Activated B cell treated with CpG ODN at 0.5 μM for 24 hours (primary cell): ENCODE measurements around the gene KDR. TPM values are rescaled to one million over a fixed set of nuclear protein-coding genes. Genes with fewer than 3 reads are reported as not detected.

Experiments
- ATAC-seq: fragments of 200-7000 bp; cut with Tn5 transposase; one replicate; pipeline ENCODE4 v1.10.0; 2021; ENCODE audit warnings: low read depth, mild to moderate bottlenecking, moderate library complexity
- CTCF ChIA-PET: fragments of 350-600 bp; sonication (Branson Sonifier 250); formaldehyde crosslinking; loops from one replicate; lab custom pipeline; 2021; ENCODE audit warnings: antibody characterized with exemption; lab: Charles Lee
- POLR2A ChIA-PET: fragments of 350-600 bp; sonication (Branson Sonifier 250); formaldehyde crosslinking; loops from one replicate; lab custom pipeline; 2021; ENCODE audit warnings: antibody characterized with exemption; lab: Charles Lee
- DNase-seq: peaks from one replicate; pipeline ENCODE4 v3.0.0; 2022
- H3K27ac Mint-ChIP-seq: one replicate; pipeline ENCODE4 v1.8.0; 2020; ENCODE audit warnings: mixed read lengths
- H3K27me3 Mint-ChIP-seq: one replicate; pipeline ENCODE4 v1.8.0; 2021; ENCODE audit warnings: mixed read lengths
- H3K36me3 Mint-ChIP-seq: one replicate; pipeline ENCODE4 v1.8.0; 2021; ENCODE audit warnings: low read depth, mixed read lengths
- H3K4me1 Mint-ChIP-seq: one replicate; pipeline ENCODE4 v1.8.0; 2021; ENCODE audit warnings: mixed read lengths
- H3K4me3 Mint-ChIP-seq: one replicate; pipeline ENCODE4 v1.8.0; 2020; ENCODE audit warnings: mild to moderate bottlenecking, mixed read lengths
- H3K9me3 Mint-ChIP-seq: one replicate; pipeline ENCODE4 v1.8.0; 2020; ENCODE audit warnings: mixed read lengths
- CTCF ChIP-seq: fragments of 200-600 bp; IDR thresholded peaks from one replicate; pipeline ENCODE4 v1.8.0; 2022; ENCODE audit warnings: antibody characterized with exemption, mild to moderate bottlenecking
- intact Hi-C: fragments of 100-400 bp; cut with micrococcal nuclease; formaldehyde crosslinking; loops from one replicate; pipeline ENCODE4 v1.15.1; 2024
- total RNA-seq: library from RNA; stranded (reverse); gene quantifications from 2 replicates; pipeline ENCODE4 v1.2.3, GENCODE V29; 2022

The KDR gene
- total RNA-seq, 1 donor from 2014 or later: not detected

- intact Hi-C loops: no loop called here
- no peak overlapping the region for H3K4me3 Mint-ChIP-seq
- no peaks in the 10 kb centered on the region for H3K27me3 Mint-ChIP-seq
- no peaks in the 10 kb centered on the region for H3K9me3 Mint-ChIP-seq
- CTCF ChIA-PET: no interaction called here
- ATAC-seq (no peak), DNase-seq (no peak)
- POLR2A ChIA-PET: no interaction called here
- H3K27ac Mint-ChIP-seq: no peak overlapping the region
- TF ChIP-seq CTCF: no peak
- H3K36me3 Mint-ChIP-seq: no peaks in the 10 kb centered on the region
- no peaks in the 10 kb centered on the region for H3K4me1 Mint-ChIP-seq
Measured at GRCh38 chr4:55077577-55077976, 47.8 kb downstream of the KDR start.

- POLR2A ChIA-PET: no interaction called here
- Mint-ChIP-seq H3K4me3 (no peak overlapping the region), H3K9me3 (no peaks in the 10 kb centered on the region), H3K27ac (no peak overlapping the region), H3K36me3 (no peaks in the 10 kb centered on the region), H3K27me3 (no peaks in the 10 kb centered on the region), H3K4me1 (no peaks in the 10 kb centered on the region)
- ATAC-seq (no peak), DNase-seq (no peak)
- CTCF ChIA-PET: no interaction called here
- TF ChIP-seq CTCF: no peak
- intact Hi-C loops: no loop called here
Measured at GRCh38 chr4:55075823-55076716, 49.3 kb downstream of the KDR start.

- Mint-ChIP-seq H3K36me3 (no peaks in the 10 kb centered on the region), H3K27ac (no peak overlapping the region), H3K4me1 (no peaks in the 10 kb centered on the region), H3K4me3 (no peak overlapping the region), H3K27me3 (no peaks in the 10 kb centered on the region), H3K9me3 (no peaks in the 10 kb centered on the region)
- ATAC-seq (no peak), DNase-seq (no peak)
- POLR2A ChIA-PET: no interaction called here
- no peak for TF ChIP-seq CTCF
- intact Hi-C loops: no loop called here
- CTCF ChIA-PET: no interaction called here
Measured at GRCh38 chr4:55075376-55075775, 50.0 kb downstream of the KDR start.

- ChIA-PET CTCF (no interaction called here), POLR2A (no interaction called here)
- no peaks in the 10 kb centered on the region for H3K27me3 Mint-ChIP-seq
- H3K4me1 Mint-ChIP-seq: no peaks in the 10 kb centered on the region
- H3K4me3 Mint-ChIP-seq: no peak overlapping the region
- no peaks in the 10 kb centered on the region for H3K36me3 Mint-ChIP-seq
- TF ChIP-seq CTCF: no peak
- no peak for ATAC-seq
- no peaks in the 10 kb centered on the region for H3K9me3 Mint-ChIP-seq
- DNase-seq: no peak
- no peak overlapping the region for H3K27ac Mint-ChIP-seq
- intact Hi-C loops: no loop called here
Measured at GRCh38 chr4:55074386-55074785, 51.0 kb downstream of the KDR start.

GRCh38 chr4:55071951-55072350 lies 53.4 kb downstream of the KDR start:
- no peak overlapping the region for H3K27ac Mint-ChIP-seq
- no peak for TF ChIP-seq CTCF

More at GRCh38 chr4:55071951-55072350, 53.4 kb downstream of the KDR start:
- intact Hi-C loops: no loop called here
- Mint-ChIP-seq H3K9me3 (no peaks in the 10 kb centered on the region), H3K27me3 (peaks cover 2% of the 10 kb centered on the region), H3K4me1 (no peaks in the 10 kb centered on the region), H3K4me3 (no peak overlapping the region), H3K36me3 (no peaks in the 10 kb centered on the region)
- DNase-seq (no peak), ATAC-seq (no peak)
- POLR2A ChIA-PET: no interaction called here
- CTCF ChIA-PET: no interaction called here
